Loucy (cell line): Measurements from ENCODE around the gene FALEC.

ENCODE experiments used
- CTCF ChIP-seq: fragments of 200-600 bp; sonication (generic); conservative IDR thresholded peaks from 2 replicates; pipeline ENCODE4 v1.5.1; 2014; ENCODE audit warnings: mild to moderate bottlenecking, antibody characterized with exemption, low read length
- EZH2phosphoT487 ChIP-seq: fragments of 200-600 bp; IDR thresholded peaks from 2 replicates; pipeline ENCODE4 v1.6.1; 2018; ENCODE audit warnings: antibody characterized with exemption, mild to moderate bottlenecking, moderate library complexity, borderline replicate concordance

DNA sequence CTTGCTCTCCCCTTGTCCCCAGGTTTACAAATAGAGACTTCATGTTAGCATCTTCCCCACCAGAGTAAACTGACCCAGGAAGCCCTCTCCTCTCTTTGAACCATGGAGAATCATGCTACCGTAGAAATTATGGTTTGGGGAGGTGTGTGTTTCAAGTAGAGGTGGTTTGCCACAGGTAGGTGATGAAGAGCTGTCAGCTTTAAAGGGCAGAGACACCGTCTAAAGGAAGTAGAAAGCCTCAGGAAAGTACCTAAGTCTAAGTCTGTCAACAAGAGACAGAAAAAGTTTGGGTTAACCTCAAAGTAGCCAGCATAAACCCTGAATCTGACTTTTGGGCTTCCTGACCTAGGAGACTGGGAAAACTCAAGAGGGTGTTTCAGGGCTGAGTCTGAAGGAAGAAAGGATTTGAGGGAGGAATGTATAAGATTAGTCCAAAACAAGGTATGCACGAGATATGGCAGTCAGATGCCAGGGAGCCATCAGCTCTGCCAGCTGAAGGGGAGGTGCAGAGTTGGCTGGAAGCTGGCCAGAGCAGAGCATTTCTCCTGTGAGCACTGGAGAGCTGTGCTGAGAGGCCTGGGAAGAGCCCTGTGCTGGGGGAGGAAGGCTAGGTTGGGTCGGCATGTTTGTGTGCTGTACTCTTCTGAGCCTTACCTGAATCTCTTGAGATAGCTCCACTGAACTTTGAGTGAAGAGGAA, 47.9 kb downstream of the FALEC start:
- TF ChIP-seq CTCF = no peak
- no peak for TF ChIP-seq EZH2phosphoT487
